ENCODE results near the gene APCDD1.

GRCh38 chr18:10481831-10482230 lies 27.4 kb downstream of the APCDD1 start:
- TF ChIP-seq TEAD4 (IDR thresholded peaks at IDR 0.05) (no peak), RAD21 (IDR thresholded peaks at IDR 0.05; ENCODE audit: low read depth) (no peak)

All from Ishikawa (cell line).